ENCODE results near the gene XXYLT1. TPM values are rescaled to one million over a fixed set of nuclear protein-coding genes. Genes with fewer than 3 reads are reported as not detected.
A peak's percentile ranks its signal among the peaks of the same experiment; 100 is the strongest.

Gene XXYLT1
- total RNA-seq, 3 donors from 2014 or later, result 7.2 to 13.0 (median 10.8) TPM

DNA sequence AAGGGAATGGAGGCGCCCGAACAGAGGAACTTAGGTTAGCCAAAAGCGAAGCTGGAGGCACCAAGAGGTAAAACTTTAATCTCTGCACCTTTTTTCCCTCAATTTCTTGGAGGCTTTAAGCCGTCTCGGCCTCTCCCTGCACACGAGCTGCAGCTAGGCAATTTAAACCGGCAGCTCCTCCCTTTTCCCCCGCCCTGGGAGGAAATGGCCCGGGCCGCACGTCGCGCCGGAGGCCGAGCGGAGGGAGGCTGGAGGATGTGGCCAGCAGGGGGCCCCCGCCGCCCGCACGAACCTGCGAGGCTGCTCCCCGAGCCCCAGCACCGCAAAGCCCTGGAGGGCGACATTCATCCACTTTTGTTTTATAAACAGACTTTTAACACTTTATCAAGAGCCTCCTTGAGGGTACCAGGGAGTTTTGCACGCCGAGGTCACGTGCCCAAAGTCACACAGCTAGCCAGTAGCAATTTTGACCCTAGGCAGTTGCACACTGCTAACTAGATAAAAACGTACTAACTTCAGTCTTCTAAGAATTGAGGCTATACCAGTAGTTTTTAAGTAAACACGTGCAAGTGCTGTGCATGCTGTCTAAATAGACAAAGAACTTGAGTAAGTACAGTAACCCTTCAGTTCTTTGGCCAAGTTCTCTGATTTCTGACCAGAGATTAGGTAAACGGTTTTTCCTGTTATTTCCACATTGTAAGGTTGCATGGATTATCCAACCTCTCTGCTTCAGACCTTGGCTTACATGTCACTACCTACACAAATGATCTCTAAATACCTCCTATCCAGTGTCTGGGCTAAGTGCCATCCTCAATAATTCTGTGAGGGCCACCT lies 668 bp upstream of the XXYLT1 start:
- peak; percentile 63 to 81 for DNase-seq (ENCODE audit: low spot score in 2 of 2)
- intact Hi-C loops (cut with DNase I; ENCODE audit: low total_unique reads), result no loop called here
- Histone ChIP-seq H3K4me3 (peak overlapping the region; percentile 63 to 95 (median 72)), H3K9me3 (no peaks in the 10 kb centered on the region), H3K4me1 (peaks cover 0 to 8% of the 10 kb centered on the region in 2 donors), H3K36me3 (no peaks in the 10 kb centered on the region), H3K27ac (peak overlapping the region; percentile 14 to 70), H3K27me3 (no peaks in the 10 kb centered on the region)
- no peak for TF ChIP-seq POLR2A (IDR thresholded peaks at IDR 0.05)
- peak; percentile 56 to 68 (median 63) for TF ChIP-seq POLR2AphosphoS5 (IDR thresholded peaks at IDR 0.05)
- TF ChIP-seq, protein P1, sequence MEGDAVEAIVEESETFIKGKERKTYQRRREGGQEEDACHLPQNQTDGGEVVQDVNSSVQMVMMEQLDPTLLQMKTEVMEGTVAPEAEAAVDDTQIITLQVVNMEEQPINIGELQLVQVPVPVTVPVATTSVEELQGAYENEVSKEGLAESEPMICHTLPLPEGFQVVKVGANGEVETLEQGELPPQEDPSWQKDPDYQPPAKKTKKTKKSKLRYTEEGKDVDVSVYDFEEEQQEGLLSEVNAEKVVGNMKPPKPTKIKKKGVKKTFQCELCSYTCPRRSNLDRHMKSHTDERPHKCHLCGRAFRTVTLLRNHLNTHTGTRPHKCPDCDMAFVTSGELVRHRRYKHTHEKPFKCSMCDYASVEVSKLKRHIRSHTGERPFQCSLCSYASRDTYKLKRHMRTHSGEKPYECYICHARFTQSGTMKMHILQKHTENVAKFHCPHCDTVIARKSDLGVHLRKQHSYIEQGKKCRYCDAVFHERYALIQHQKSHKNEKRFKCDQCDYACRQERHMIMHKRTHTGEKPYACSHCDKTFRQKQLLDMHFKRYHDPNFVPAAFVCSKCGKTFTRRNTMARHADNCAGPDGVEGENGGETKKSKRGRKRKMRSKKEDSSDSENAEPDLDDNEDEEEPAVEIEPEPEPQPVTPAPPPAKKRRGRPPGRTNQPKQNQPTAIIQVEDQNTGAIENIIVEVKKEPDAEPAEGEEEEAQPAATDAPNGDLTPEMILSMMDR (IDR thresholded peaks at IDR 0.05), result peak; percentile 55 to 97 (median 91)

DNA sequence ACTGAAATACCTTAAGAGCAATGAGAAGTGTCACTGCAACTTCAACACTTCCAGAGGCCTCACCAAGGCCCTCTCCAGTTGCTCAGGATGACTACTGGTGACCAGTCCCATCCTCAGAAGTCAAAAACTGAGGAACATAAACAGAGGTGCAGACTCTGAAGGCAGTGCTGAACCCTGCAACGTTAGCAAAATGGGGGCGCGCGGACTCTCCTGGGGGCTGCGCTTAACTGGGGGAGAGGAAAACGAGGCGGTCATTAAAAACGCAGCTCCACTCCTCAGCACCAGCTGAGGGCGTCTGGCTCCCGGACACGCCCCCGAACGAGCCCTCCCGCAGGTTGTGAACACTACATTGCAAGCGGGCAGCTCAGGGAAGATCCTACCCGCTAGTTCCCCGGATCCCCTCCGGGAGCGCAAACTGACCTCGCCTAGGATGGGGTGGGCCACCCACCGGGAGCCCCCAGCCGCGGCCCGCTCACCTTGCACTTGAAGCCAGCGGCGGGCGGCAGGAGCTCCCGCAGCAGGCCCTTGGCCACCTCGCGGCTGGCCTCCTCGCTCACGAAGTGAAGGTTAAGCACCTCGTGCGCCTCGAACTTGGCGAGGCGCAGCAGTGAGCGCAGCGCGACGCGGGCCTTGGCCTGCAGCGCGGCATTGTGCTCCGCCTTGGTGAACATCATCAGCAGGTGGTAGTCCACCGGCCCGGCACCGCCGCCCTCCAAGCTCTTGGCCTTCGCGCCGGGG lies 711 bp downstream of the XXYLT1 start:
- H3K4me1 ChIP-seq, result peaks cover 0 to 8% of the 10 kb centered on the region in 2 donors
- H3K27me3 ChIP-seq, result no peaks in the 10 kb centered on the region
- peak overlapping the region; percentile 63 to 95 (median 72) for H3K4me3 ChIP-seq
- H3K27ac ChIP-seq, result peak overlapping the region; percentile 14 to 70
- H3K9me3 ChIP-seq, result no peaks in the 10 kb centered on the region
- no peaks in the 10 kb centered on the region for H3K36me3 ChIP-seq
- DNase-seq (ENCODE audit: low spot score in 2 of 2), result no peak
- TF ChIP-seq POLR2AphosphoS5 (IDR thresholded peaks at IDR 0.05), result no peak
- TF ChIP-seq POLR2A (IDR thresholded peaks at IDR 0.05), result no peak
- TF ChIP-seq, protein P1 (IDR thresholded peaks at IDR 0.05), result no peak
- intact Hi-C loops (cut with DNase I; ENCODE audit: low total_unique reads), result no loop called here

DNA sequence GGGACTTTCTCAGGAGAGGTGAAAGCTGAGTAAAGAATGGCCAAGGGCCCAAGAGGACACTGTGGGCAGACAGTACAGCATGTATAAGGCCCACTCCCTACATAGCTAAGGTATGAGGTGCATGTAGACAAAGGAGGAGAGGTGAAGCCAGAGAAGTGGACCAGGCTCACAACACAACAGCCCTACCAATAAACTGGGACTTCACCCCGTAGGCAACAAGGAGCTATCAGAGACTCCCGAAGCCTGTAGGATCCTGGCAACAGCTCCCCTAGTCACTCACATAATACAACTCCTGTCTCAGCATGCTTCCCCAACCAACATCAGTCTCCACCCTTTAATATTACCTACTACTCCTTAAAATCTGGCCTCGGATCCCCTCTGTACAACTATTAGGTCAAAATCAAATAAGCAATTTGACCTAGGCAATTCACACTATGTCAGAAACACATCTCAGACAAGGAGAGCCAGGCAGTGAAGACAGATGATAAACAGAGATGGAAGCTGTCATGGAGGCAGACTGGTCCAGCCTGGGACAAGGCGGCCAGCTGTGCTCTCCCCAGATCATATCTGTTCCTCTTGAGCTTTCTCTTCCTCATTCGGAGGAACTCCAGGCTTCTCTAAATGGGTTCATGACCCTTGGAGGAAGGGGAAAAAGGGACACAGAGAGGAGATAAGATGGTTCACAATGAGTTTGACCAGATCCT lies 1.4 kb downstream of the XXYLT1 start:
- no peaks in the 10 kb centered on the region for H3K27me3 ChIP-seq
- TF ChIP-seq POLR2AphosphoS5 (IDR thresholded peaks at IDR 0.05) (no peak), POLR2A (IDR thresholded peaks at IDR 0.05) (no peak)
- TF ChIP-seq, protein P1 (IDR thresholded peaks at IDR 0.05), result no peak
- no peaks in the 10 kb centered on the region for H3K9me3 ChIP-seq
- DNase-seq (ENCODE audit: low spot score in 2 of 2), result no peak
- peak overlapping the region in 2 of 3 donors; percentile 63 to 95 for H3K4me3 ChIP-seq
- intact Hi-C loops (cut with DNase I; ENCODE audit: low total_unique reads), result no loop called here
- H3K36me3 ChIP-seq, result no peaks in the 10 kb centered on the region
- peaks cover 0 to 8% of the 10 kb centered on the region in 2 donors for H3K4me1 ChIP-seq
- H3K27ac ChIP-seq, result no peak overlapping the region

DNA sequence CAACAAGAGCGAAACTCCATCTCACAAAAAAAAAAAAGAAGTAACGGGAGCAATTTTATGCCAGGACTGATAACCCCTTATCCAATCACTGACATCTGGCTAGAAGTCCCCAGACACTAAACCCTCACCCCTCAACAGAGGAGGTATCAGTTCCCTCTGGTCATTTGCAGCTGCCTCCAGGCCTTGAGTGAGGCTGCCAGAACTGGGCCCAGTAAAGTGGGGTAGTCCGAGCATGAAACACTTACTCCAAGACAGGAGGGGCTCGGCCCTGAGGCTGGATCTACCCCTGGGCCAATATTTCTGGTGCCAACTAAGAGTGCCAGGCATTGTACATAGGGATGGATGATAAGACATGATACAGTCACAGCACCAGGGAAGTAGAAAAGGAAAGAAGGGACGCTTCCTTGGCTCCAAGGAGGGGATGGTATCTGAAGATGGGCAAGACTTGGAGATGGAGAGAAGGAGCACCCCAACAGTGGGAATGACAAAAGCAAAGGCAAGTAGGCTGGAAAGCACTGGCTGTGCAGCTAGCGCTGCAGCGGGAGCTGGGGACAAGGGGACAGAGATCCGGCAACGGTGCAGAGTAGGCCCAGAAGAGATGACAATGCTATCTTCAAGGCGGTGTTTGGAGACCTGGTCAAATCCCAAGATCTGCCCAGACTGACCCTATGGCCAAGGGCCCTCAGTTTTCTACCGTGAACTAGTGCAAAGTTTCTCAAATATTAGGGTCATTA lies 2.2 kb downstream of the XXYLT1 start:
- H3K4me3 ChIP-seq, result no peak overlapping the region
- H3K27ac ChIP-seq, result no peak overlapping the region
- intact Hi-C loops (cut with DNase I; ENCODE audit: low total_unique reads), result no loop called here
- no peak for DNase-seq (ENCODE audit: low spot score in 2 of 2)
- H3K9me3 ChIP-seq, result no peaks in the 10 kb centered on the region
- H3K4me1 ChIP-seq, result peaks cover 0 to 8% of the 10 kb centered on the region in 2 donors
- no peak for TF ChIP-seq POLR2A (IDR thresholded peaks at IDR 0.05)
- no peak for TF ChIP-seq POLR2AphosphoS5 (IDR thresholded peaks at IDR 0.05)
- H3K27me3 ChIP-seq, result no peaks in the 10 kb centered on the region
- H3K36me3 ChIP-seq, result no peaks in the 10 kb centered on the region

DNA sequence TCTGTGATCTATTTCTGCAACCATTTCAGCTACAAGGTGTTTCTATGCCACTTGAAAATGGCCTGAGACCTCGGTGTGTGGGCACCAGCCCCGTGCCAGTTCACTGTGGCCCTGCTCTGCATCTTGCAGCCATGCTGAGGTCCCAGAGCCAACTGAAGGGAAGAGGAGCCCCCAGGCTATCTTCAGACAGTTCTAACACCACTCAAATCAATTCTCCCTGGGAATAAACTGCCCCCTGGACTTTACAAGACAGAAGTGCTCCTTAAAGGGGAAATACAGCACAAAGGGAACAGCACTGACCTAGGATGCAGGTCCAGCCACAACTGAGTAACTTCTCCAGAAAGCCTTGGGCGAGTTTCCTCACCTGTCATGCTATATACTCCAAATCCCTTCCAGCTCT lies 3.9 kb downstream of the XXYLT1 start:
- Histone ChIP-seq H3K4me1 (peaks cover 0 to 8% of the 10 kb centered on the region in 2 donors), H3K36me3 (no peaks in the 10 kb centered on the region), H3K27ac (no peak overlapping the region), H3K27me3 (no peaks in the 10 kb centered on the region), H3K9me3 (no peaks in the 10 kb centered on the region), H3K4me3 (no peak overlapping the region)
- intact Hi-C loops (cut with DNase I; ENCODE audit: low total_unique reads), result no loop called here
- no peak for DNase-seq (ENCODE audit: low spot score in 2 of 2)
- no peak for TF ChIP-seq POLR2AphosphoS5 (IDR thresholded peaks at IDR 0.05)
- TF ChIP-seq POLR2A (IDR thresholded peaks at IDR 0.05), result no peak
- TF ChIP-seq, protein P1 (IDR thresholded peaks at IDR 0.05), result no peak
